GM21390 (cell line): ENCODE measurements around the gene WFIKKN1.
"Not testable (repeated sequence)": the region's sequence is repeated elsewhere in the genome, so short reads cannot be mapped to it uniquely, and the experiment has no call there.

Experiments used
- ATAC-seq: cut with Tn5 transposase; IDR thresholded peaks from one replicate; pipeline ENCODE4 v1.9.1; 2021; ENCODE audit not compliant: unreplicated experiment

Gene WFIKKN1

GRCh38 chr16:595094-595528, 35.7 kb upstream of the WFIKKN1 start:
- ATAC-seq = no peak

- ATAC-seq = no peak
Measured at GRCh38 chr16:595942-596735, 34.6 kb upstream of the WFIKKN1 start.

- no peak for ATAC-seq
Measured at GRCh38 chr16:596736-597060, 34.1 kb upstream of the WFIKKN1 start.

DNA sequence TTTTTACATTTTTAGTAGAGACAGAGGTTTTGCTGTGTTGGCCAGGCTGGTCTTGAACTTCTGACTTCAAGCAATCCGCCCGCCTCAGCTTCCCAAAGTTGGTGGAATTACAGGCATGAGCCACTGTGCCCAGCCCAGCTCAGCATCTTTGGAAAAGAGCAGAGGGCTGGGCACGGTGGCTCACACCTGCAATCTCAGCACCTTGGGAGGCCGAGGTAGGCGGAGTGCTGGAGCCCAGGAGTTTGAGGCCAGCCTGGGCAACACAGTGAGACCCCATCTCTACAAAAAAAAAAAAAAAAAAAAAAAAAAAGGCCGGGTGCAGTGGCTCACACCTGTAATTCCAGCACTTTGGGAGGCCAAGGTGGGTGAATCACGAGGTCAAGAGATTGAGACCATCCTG, 33.1 kb upstream of the WFIKKN1 start:
- ATAC-seq = not testable (repeated sequence)

DNA sequence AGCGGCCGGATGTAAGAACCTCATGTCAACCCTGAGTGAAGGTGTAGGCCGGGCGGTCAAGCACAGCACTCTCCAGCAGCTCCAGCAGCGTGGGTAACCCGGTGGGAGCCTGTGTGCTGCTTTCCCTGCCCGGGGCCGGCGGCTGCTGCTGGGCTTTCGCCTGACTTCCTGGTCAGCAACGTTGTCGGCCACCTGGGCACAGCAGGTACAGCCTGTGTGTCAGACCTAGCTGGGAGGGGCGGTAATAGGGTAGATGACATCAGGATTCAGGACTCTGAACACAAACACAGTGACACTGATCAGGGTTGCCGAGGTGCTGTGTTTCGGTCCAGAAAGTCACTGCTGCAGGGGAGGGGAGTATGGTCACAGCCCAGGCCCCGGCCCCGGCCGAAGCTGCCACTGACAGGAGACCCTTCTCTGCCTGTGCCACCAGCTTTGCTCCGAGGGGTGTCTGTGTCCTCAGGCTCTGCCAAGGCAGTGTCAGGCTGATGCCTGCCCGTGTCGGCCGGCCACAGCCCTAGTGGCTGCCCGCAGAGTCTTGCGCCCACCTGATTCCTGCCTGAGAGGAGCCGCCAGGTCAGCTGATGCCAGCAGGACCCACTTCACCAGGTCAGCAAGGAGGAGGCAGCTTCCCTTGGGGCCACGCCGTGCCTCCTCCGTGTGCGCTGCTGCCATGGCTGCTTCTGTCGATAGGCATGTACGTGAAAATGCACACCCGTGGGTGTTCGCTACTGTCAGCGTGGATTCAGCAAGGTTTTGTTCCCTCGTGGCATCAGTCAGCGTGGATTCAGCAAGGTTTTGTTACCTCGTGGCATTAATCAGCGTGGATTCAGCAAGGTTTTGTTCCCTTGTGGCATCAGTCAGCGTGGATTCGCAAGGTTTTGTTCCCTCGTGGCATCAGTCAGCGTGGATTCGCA, 31.7 kb upstream of the WFIKKN1 start:
- no peak for ATAC-seq

- ATAC-seq = no peak
Measured at GRCh38 chr16:600781-601180, 30.0 kb upstream of the WFIKKN1 start.

DNA sequence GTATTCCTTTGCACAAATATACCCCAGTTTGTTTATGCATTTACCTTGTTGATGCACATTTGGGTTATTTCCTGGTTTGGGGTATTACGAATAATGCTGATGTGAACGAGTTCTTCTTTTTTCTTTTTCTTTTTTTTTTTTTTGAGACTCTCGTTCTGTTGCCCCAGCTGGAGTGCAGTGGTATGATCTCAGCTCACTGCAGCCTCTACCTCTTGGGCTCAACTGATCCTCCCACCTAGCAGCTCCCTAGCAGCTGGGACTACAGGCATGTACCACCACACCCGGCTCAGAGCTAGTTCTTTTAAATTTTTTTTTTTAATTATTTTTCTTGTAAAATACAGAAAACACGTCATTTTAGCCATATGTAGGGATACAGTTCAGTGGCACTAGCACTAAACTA, 26.9 kb upstream of the WFIKKN1 start:
- no peak for ATAC-seq

DNA sequence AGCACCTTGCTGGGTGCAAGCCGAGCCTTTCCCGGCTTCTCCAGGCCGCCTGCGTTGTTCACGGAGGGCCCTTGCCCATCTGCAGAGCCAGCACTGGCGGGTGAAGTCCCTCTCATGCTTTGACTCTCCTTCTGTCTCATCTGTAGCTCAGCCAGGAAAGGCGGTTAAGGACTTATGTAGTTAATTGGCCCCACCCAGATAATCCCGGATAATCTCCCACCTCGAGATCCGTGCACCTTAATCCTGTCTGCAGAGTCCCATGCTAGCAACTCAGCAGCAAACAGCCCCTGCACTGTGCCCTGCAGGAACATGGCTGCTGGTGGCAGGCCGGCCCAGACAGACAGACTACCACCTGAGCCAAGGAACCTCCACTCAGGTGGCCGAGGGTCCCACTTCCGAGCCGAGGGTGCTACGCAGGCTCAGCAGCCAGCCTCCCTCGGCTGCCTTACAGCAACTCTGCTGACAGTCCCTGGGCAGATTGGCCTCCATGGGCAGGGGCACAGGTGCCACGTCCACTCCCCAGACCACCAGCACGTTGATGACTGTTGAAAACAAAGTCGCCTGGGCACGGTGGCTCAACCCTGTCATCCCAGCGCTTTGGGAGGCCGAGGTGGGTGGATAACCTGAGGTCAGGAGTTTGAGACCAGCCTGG, 24.0 kb upstream of the WFIKKN1 start:
- ATAC-seq = no peak

- no peak for ATAC-seq
Measured at GRCh38 chr16:608019-608418, 22.8 kb upstream of the WFIKKN1 start.

DNA sequence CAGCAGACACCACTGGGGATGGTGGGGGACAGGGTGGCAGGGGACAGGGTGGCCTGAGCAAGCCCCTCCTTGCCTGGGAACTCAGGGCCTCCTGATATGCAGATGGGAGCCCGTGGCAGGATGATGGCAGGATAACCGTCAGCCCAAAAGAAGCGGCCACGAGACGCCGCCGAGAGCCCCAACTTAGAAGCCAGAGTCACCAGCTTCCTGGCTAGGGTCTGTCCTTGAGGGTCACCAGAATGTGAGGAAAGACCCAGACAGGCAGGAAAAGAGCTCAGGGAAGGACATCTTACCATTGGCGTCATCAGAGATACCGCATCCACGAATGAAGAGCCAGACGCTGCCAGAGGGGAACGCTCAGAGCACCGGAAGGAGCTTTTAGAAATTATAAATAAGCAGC, 21.5 kb upstream of the WFIKKN1 start:
- no peak for ATAC-seq

DNA sequence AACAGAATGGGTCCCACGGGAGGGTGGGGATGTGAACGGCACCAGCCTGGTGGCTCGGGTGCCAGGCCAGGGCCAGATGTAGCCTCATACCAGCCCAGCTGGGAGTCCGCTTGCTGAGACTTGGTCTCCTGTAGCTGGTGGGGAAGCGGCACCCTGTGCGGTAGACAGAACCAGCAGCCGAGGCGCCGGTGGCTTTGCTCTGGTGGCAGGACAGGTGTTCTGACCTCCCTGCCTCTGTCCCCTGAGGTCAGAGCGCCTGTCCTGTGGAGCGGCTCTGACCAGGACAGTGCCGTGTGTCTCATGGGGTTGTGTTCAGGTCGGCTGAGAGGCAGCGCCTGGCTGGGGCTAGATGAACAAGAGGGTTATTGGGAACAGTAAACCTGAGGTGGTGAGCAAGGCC, 20.8 kb upstream of the WFIKKN1 start:
- no peak for ATAC-seq

DNA sequence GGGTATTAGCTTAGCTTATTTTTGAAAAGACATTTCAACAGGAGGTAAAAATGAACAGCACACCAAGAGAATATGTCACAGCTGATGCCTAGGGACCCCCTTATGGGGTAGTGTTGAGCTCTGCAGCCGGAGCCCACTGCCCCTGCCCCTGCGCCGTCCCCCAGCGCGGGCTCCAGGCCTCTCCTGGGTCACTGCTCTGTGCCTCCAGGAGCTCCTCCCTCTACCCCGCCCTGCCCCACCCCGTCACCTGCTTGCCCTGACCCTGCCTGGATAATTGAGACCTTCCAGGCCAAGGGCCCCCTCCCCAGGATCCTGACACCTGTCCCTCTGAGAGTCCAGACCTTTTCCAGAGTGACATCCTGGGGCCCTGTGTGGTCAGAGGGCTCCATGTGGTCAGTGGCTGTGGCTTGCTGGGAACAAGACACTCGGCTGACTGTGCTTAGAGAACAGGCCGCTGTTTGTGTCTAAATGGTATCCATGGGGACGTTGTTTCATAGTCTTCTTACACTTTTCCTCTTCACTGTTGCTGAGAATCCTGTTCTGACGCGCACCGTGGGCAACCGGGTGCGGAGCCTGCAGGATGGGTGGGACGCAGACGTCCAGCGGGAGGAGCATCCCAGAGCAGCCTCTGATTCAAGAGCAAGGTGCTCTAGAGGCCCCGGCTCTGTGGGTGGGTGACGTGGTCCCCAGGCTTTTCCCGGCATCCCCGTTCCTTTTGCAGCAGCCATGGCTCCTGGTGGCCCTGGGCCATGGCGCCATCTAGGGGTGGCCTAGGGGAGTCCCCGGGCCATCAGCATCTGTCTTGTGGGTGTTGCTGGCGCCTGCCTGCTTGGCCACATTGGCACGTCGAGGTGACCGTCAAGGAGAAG, 20.0 kb upstream of the WFIKKN1 start:
- ATAC-seq = no peak

GRCh38 chr16:615122-615521, 15.7 kb upstream of the WFIKKN1 start:
- no peak for ATAC-seq

DNA sequence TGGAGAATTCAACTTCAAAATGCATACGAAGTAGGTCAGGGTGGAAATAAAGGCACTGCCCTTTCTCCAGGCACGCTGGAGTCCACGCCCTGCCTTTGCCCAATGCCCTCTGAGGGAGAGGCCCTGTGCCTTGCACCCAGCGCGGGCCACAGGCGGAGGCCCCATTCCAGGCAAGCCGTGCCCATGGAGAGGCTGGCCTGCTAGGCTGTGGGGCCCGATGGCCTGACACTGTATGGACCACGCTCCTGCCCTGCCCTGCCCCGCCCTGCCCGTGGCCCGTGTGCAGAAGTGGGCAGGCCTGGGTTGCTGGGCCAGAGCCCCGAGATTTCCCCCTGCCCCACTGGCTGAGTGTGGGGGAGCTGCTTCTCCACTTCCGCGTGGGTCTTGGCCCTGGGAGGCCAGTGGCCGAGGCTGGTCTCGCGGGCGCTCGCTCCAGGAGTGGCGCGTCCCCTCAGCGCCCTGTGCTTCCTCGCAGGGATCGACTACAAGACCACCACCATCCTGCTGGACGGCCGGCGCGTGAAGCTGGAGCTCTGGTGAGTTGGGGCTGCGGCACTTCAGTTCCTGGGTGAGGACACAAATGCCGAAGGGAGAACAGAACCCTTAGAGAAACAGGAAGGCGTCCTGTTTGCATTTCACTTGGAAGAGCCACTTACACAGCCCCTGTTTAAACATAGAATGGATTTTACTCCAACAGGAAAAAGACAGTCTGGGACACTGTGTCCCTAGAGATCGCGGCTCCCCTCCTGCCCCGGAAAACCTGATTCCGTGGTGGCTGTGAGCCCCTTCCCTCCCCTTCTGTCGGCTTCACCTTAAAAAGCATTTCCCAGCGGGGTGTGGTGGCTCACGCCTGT, 13.8 kb upstream of the WFIKKN1 start:
- no peak for ATAC-seq

DNA sequence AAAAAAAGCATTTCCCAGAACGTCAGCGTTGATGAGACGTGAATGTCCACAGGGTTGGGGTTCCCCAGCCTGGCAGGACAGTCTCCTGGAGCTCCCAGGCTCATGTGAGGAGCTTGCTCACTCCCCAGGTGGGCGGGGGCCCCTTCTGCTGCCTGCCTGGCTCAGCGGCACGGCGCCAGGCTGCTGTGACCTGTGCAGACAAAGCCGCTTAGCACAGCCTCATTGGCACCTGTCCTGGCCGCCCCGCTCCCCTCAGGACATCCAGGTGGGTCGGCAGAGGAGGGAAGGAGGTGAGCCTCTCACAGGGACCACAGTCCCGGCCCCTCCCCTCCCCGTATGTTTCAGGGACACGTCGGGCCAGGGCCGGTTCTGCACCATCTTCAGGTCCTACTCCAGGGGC, 12.9 kb upstream of the WFIKKN1 start:
- ATAC-seq = no peak

DNA sequence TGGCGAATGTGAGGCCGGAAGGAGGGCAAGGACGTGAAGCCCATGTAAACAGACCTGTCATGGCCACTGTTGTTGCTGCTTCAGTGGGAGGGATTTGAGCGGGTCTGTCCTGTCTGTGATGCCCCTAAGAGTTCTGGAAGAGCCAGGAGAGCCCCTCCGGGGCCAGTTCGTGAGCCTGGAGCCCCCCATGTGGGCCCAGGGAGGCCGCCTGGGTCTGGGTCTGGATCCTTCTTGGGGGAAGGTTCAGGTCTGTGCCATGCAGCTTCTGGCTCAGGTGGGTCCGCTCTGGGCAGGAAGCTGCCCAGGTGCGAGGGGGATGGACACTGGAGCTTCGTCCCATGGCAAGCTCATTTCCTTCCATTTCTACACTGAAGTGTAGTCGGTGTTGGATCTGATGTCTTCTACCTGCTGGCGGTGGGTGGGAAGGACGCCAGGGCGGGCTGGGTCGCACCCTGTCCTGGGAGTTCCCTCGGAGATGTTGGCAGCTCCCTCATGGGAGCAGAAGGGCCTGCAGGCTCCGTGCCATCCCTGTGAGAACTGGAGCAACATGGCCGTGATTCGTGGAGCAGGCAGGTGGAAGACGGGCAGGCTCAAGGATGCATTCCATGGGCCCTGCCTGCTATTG, 11.2 kb upstream of the WFIKKN1 start:
- ATAC-seq = no peak

GRCh38 chr16:620700-621525, 9.9 kb upstream of the WFIKKN1 start:
- no peak for ATAC-seq

DNA sequence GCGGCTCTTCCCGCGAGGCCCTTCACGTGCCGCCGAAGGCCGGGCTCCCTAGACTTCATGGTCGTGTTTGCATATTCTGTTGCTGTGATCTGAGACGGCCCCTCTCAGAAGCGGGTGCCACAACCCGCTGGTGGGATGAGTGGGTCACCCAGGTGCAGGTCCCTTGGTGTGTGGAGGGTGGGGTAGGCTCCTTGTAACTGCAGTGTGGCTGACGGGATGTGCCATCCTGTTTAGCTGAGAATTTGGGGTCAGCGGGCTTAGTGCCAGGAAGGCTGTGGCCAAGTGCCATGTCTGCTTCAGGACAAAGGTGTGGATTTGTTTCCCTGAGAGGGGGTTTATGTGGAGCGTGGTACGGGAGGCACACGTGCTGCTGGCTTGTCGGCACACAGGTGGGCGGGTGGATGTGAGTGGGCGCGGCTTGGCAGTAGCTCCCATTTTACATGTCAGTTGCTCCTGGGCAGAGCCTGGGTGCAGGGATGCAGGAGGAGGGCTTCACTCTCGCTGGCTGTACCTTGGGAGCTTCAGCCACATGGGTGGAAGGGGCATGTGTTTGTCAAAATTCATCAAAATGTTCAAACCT, 9.2 kb upstream of the WFIKKN1 start:
- ATAC-seq = no peak
